ENCODE measurements around the gene CITED4.

Gene CITED4

DNA sequence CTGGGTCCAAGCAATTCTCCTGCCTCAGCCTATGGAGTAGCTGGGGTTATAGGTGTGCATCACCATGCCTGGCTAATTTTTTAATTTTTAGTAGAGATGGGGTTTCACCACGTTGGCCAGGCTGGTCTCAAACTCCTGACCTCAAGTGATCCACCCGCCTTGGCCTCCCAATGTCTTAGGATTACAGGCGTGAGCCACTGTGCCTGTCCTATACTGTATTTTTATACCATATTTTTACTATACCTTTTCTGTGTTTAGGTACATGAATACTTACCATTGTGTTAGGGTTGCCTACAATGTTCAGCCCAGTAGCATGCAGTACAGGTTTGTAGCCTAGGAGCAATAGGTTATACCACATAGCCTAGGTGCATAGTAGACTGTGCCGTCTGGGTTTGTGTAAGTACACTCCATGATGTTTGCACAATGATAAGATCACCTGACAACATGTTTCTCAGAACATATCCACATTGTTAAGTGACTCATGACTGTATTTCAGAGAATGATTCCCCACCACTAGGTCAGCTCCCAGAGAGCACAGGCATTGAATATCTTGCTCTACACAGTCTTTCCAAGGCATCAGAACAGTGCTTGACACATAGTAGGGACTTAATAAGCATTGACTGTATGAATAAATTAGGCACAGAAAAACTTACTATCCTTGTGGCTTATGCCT, 6.0 kb upstream of the CITED4 start:
- Histone ChIP-seq H2AFZ (ENCODE audit: low read depth, low read length) (no peak overlapping the region), H3K36me3 (ENCODE audit: insufficient read depth, low read length) (no peaks in the 10 kb centered on the region), H3K79me2 (ENCODE audit: insufficient read depth, low read length) (no peaks in the 10 kb centered on the region), H3K9me3 (ENCODE audit: insufficient read depth, low read length, severe bottlenecking) (no peaks in the 10 kb centered on the region), H3K4me2 (ENCODE audit: insufficient read depth, low read length) (no peak overlapping the region), H3K9ac (ENCODE audit: low read depth, low read length) (no peak overlapping the region), H3K27me3 (ENCODE audit: insufficient read depth, low read length, poor library complexity) (peaks cover 2% of the 10 kb centered on the region), H3K4me1 (ENCODE audit: insufficient read depth, low read length) (no peaks in the 10 kb centered on the region), H3K4me3 (ENCODE audit: low read depth in 1 of 2, low read length in 2 of 2) (no peak overlapping the region), H3K27ac (ENCODE audit: low read length) (no peak overlapping the region), H4K20me1 (ENCODE audit: insufficient read depth, low read length) (no peaks in the 10 kb centered on the region)
- ATAC-seq (ENCODE audit: insufficient read depth, low read depth) (no peak), DNase-seq (no peak)
- no peak for TF ChIP-seq CTCF (IDR thresholded peaks at IDR 0.05; ENCODE audit: borderline replicate concordance, extremely low read depth, low read length, poor library complexity, severe bottlenecking)
- no peak for TF ChIP-seq EZH2 (IDR thresholded peaks at IDR 0.05; ENCODE audit: borderline replicate concordance, low read depth, low read length, severe bottlenecking)

DNA sequence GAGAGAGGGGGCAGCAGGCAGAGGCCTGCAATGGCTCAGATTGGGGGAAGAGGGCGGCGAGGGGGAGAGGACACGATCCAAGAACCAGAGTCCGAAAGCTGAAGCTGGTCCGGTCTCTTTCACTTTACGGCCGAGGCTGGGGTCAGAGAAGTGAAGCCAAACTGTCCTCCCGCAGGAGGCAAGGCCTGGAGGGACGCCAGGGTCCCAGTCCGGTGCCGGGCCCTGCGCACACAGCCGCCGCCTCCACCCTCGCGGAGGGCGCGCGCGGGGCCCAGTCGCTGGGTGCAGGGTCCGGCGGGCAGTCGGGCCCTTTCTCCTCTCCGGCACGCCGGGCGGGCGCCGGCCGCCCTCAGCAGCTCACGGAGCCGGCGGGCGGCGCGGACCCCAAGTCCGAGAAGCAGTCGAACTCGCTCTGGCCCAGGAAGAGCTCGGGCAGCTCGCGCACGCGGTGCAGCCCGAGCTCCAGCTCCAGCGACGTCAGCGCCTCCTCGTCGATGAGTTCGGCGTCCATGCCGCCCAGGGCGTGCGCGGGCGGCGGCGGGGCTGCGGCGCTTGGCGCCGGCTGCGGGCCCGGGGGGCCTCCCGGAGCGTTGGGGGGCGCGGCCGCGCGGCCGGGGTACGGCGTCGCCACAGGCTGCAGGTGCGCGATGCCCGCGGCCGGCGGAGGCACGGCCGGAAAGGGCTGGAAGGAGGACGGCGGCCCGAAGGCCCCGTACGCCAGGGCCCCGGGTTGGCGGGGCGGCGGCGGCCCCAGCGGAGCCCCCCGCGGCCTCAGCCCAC, 749 bp downstream of the CITED4 start:
- Histone ChIP-seq H3K79me2 (ENCODE audit: insufficient read depth, low read length) (no peaks in the 10 kb centered on the region), H2AFZ (ENCODE audit: low read depth, low read length) (no peak overlapping the region), H3K9ac (ENCODE audit: low read depth, low read length) (no peak overlapping the region), H3K9me3 (ENCODE audit: insufficient read depth, low read length, severe bottlenecking) (no peaks in the 10 kb centered on the region), H3K4me2 (ENCODE audit: insufficient read depth, low read length) (no peak overlapping the region), H3K4me1 (ENCODE audit: insufficient read depth, low read length) (no peaks in the 10 kb centered on the region), H3K4me3 (ENCODE audit: low read depth in 1 of 2, low read length in 2 of 2) (no peak overlapping the region), H3K27ac (ENCODE audit: low read length) (no peak overlapping the region), H3K36me3 (ENCODE audit: insufficient read depth, low read length) (no peaks in the 10 kb centered on the region), H3K27me3 (ENCODE audit: insufficient read depth, low read length, poor library complexity) (no peaks in the 10 kb centered on the region), H4K20me1 (ENCODE audit: insufficient read depth, low read length) (no peaks in the 10 kb centered on the region)
- DNase-seq (no peak), ATAC-seq (ENCODE audit: insufficient read depth, low read depth) (no peak)
- TF ChIP-seq EZH2 (IDR thresholded peaks at IDR 0.05; ENCODE audit: borderline replicate concordance, low read depth, low read length, severe bottlenecking), result no peak
- TF ChIP-seq CTCF (IDR thresholded peaks at IDR 0.05; ENCODE audit: borderline replicate concordance, extremely low read depth, low read length, poor library complexity, severe bottlenecking), result no peak

DNA sequence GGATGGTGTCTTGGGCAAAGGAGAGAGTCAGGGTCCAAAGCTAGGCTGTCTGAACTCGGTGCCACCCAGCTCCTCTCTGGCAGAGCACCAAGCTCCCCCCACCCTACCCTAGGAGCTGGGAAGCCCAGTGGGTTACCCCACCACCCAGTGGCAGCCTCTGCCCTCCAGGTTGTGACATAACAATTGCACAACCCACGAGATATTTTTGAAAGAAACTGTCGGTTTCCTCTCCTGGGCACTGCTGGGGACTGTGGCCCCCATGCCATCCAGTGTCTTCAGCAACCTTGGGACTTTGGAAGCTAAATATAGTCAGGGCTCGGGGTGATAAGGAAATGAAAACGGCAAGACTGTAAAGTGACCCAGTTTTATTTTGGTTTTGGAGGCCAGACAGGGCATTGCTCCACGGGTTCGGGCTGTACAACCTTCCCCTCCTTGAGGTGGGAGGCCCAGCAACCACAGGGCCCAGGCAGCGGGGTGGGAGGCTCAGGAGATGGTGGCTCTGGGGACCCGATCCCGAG, 1.4 kb downstream of the CITED4 start:
- Histone ChIP-seq H3K4me3 (ENCODE audit: low read depth in 1 of 2, low read length in 2 of 2) (no peak overlapping the region), H3K9ac (ENCODE audit: low read depth, low read length) (no peak overlapping the region), H3K9me3 (ENCODE audit: insufficient read depth, low read length, severe bottlenecking) (no peaks in the 10 kb centered on the region), H4K20me1 (ENCODE audit: insufficient read depth, low read length) (no peaks in the 10 kb centered on the region), H3K4me1 (ENCODE audit: insufficient read depth, low read length) (no peaks in the 10 kb centered on the region), H3K36me3 (ENCODE audit: insufficient read depth, low read length) (no peaks in the 10 kb centered on the region), H3K27me3 (ENCODE audit: insufficient read depth, low read length, poor library complexity) (no peaks in the 10 kb centered on the region), H3K79me2 (ENCODE audit: insufficient read depth, low read length) (no peaks in the 10 kb centered on the region), H2AFZ (ENCODE audit: low read depth, low read length) (no peak overlapping the region), H3K4me2 (ENCODE audit: insufficient read depth, low read length) (no peak overlapping the region), H3K27ac (ENCODE audit: low read length) (no peak overlapping the region)
- no peak for ATAC-seq (ENCODE audit: insufficient read depth, low read depth)
- DNase-seq, result no peak
- TF ChIP-seq EZH2 (IDR thresholded peaks at IDR 0.05; ENCODE audit: borderline replicate concordance, low read depth, low read length, severe bottlenecking) (no peak), CTCF (IDR thresholded peaks at IDR 0.05; ENCODE audit: borderline replicate concordance, extremely low read depth, low read length, poor library complexity, severe bottlenecking) (no peak)

Measured in DND-41 (cell line).